Immature natural killer cell (primary cell): ENCODE measurements around the gene TAS2R30. TPM values are rescaled to one million over a fixed set of nuclear protein-coding genes. Genes with fewer than 3 reads are reported as not detected.

ENCODE experiments used
- DNase-seq, 3 donors: peaks; one replicate each; pipeline ENCODE4 v3.0.0; 2022; ENCODE audit warnings: mixed read lengths in 1 of 3
- H3K27ac Mint-ChIP-seq, 6 donors: one replicate each; pipeline ENCODE4 v1.8.0; 2020; ENCODE audit warnings: mixed read lengths in 6 of 6, mild to moderate bottlenecking in 5 of 6, inconsistent platforms in 4 of 6, moderate library complexity in 3 of 6
- H3K27me3 Mint-ChIP-seq, 3 donors: one replicate each; pipeline ENCODE4 v1.8.0; 2020 to 2021; ENCODE audit warnings: low read depth in 3 of 3, mild to moderate bottlenecking in 3 of 3, mixed read lengths in 3 of 3, moderate library complexity in 3 of 3, inconsistent platforms in 1 of 3
- H3K36me3 Mint-ChIP-seq, 3 donors: one replicate each; pipeline ENCODE4 v1.8.0; 2020; ENCODE audit warnings: mixed read lengths in 3 of 3, inconsistent platforms in 2 of 3, mild to moderate bottlenecking in 2 of 3
- H3K4me1 Mint-ChIP-seq, 2 donors: one replicate each; pipeline ENCODE4 v1.8.0; 2020; ENCODE audit warnings: inconsistent platforms in 2 of 2, mild to moderate bottlenecking in 2 of 2, mixed read lengths in 2 of 2, moderate library complexity in 1 of 2
- H3K4me3 Mint-ChIP-seq, 5 donors: one replicate each; pipeline ENCODE4 v1.8.0; 2020; ENCODE audit warnings: mild to moderate bottlenecking in 5 of 5, mixed read lengths in 5 of 5, inconsistent platforms in 3 of 5, moderate library complexity in 3 of 5
- H3K9me3 Mint-ChIP-seq, 6 donors: one replicate each; pipeline ENCODE4 v1.8.0; 2020; ENCODE audit warnings: mild to moderate bottlenecking in 6 of 6, mixed read lengths in 6 of 6, inconsistent platforms in 4 of 6, moderate library complexity in 3 of 6
- polyA plus RNA-seq, 3 donors: library from polyadenylated mRNA; unstranded; fragments of 300-500 nt; fragmentation: Illumina TruSeq; gene quantifications; one replicate each; pipeline ENCODE4 v1.2.3, GENCODE V29; 2021

Gene TAS2R30
- polyA plus RNA-seq, result not detected

DNA sequence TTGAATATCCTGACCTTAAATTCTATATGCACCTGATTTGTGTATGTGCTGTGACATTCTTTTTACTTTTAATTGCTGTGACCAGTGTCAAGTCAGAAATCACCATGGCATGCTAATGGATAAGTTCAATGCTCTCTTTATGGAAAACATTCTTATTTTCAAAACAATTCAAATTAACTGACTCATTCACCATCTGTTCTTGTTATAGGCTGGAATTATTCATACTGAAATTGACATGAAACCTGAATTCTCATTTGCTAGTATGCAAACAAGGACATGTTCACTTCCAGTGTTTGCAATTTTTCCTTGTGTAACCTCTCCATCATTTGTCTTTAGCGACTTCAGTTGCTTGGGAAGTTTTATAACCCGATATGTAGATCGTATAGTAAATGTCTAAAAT lies at the start of gene TAS2R30:
TAS2R30 (minus strand) TSS at position 340 of the 400 bp plus-strand sequence. CDS start 400 bp downstream, outside the sequence.
- Mint-ChIP-seq H3K9me3 (no peaks in the 10 kb centered on the region), H3K4me3 (no peak within 1 kb of the TSS), H3K36me3 (peaks cover 0 to under 1% (median 0%) of the 10 kb centered on the region in 3 donors), H3K4me1 (peaks cover 8 to 74% of the 10 kb centered on the region in 2 donors), H3K27ac (no peak within 1 kb of the TSS), H3K27me3 (no peaks in the 10 kb centered on the region)
- no peak for DNase-seq

DNA sequence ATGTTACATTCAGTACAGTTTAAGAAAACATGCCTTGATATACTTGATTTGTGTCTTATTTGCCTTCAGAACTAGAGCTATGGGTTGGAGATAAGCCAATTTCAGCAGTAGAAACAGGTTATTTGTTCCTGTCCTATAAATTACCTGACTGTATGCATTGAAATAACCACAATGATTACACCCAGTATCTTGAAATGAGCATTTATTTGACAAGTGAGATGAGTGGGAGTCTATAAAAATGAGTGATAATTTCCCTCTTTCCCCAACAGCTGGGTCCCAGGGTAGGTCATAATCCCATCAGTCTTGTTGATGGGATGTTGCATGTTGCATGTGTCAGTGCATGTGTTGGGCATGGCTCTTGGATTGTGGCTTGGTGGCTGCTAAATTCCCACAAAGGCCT lies 48.6 kb upstream of the TAS2R30 start:
- H3K27ac Mint-ChIP-seq, result no peak overlapping the region
- no peaks in the 10 kb centered on the region for H3K4me1 Mint-ChIP-seq
- DNase-seq, result no peak
- no peak overlapping the region for H3K4me3 Mint-ChIP-seq
- H3K9me3 Mint-ChIP-seq, result no peaks in the 10 kb centered on the region
- no peaks in the 10 kb centered on the region for H3K36me3 Mint-ChIP-seq
- peaks cover 0 to 3% (median 2%) of the 10 kb centered on the region in 3 donors for H3K27me3 Mint-ChIP-seq

- peaks cover 0 to 3% (median 2%) of the 10 kb centered on the region in 3 donors for H3K27me3 Mint-ChIP-seq
- H3K4me1 Mint-ChIP-seq, result no peaks in the 10 kb centered on the region
- H3K27ac Mint-ChIP-seq, result no peak overlapping the region
- DNase-seq, result no peak
- no peaks in the 10 kb centered on the region for H3K9me3 Mint-ChIP-seq
- H3K4me3 Mint-ChIP-seq, result no peak overlapping the region
- peaks cover 0 to 3% (median 0%) of the 10 kb centered on the region in 3 donors for H3K36me3 Mint-ChIP-seq
These were observed 48.1 kb upstream of the TAS2R30 start for GRCh38 chr12:11182529-11182928.

- Mint-ChIP-seq H3K9me3 (no peaks in the 10 kb centered on the region), H3K36me3 (peaks cover 4 to 19% (median 4%) of the 10 kb centered on the region in 3 donors), H3K27me3 (peaks cover 0 to 3% (median 0%) of the 10 kb centered on the region in 3 donors), H3K27ac (no peak overlapping the region), H3K4me3 (no peak overlapping the region), H3K4me1 (peaks cover 1 to 22% of the 10 kb centered on the region in 2 donors)
- no peak for DNase-seq
These were observed 43.8 kb upstream of the TAS2R30 start for GRCh38 chr12:11178250-11178649.

DNA sequence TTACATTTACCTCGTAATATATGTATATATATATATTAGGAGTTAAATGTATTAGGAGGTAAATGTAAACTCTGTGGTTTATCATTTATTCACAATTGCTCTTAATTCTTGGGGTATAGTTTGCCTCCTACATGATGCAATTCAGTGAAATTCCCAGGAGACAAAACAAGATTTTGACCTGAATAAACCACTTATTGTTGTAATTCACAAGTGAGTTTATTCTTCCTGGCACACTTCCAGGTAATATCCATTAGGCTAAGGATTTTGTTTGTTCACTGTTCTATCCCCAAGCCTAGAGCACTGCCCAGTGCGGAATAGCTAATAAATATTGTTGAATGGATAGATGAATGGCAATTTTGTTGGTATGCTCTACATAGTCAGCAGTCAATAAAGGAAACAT lies 39.6 kb upstream of the TAS2R30 start:
- H3K27ac Mint-ChIP-seq, result no peak overlapping the region
- H3K9me3 Mint-ChIP-seq, result no peaks in the 10 kb centered on the region
- peaks cover 39 to 63% of the 10 kb centered on the region in 2 donors for H3K4me1 Mint-ChIP-seq
- DNase-seq, result no peak
- H3K4me3 Mint-ChIP-seq, result no peak overlapping the region
- peaks cover 0 to 5% (median 2%) of the 10 kb centered on the region in 3 donors for H3K27me3 Mint-ChIP-seq
- H3K36me3 Mint-ChIP-seq, result peaks cover 4 to 23% (median 13%) of the 10 kb centered on the region in 3 donors

DNA sequence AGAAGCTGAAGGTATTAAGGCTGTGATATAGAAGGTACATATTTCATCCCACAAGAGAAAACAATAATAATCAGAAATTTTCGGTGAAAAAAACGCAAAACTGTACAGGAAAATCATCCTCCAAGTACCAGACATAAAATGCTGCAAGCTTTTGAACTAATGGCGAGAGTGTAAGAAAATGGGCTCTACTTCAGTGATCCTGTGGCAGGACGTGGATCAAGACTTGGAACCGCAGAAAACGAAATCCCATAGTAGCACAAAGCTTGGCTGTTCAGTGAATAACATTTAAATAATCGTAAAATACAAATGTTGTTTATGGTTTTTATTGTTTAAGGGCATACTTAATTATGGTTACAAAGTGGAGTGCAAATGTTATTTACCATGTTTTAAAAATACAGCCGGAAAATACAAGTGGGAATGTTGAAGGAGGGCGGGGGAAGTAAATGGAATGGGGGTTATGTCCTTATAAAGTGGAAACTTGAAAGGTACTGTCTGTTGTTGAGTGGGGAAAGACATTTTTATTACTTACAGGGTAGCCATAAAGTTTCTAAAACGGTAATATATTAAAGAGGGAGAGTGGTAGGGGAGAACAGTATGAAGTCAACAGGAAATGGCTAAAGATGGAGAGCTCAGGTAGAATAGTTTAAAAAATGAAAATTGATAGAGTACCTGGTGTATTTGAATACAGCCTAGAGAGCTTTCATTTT lies 37.7 kb upstream of the TAS2R30 start:
- DNase-seq, result no peak
- Mint-ChIP-seq H3K4me1 (peaks cover 55 to 82% of the 10 kb centered on the region in 2 donors), H3K27me3 (peaks cover 0 to 5% (median 2%) of the 10 kb centered on the region in 3 donors), H3K4me3 (peak overlapping the region; percentile 97 to 100 (median 99)), H3K9me3 (no peaks in the 10 kb centered on the region), H3K27ac (peak overlapping the region; percentile 98 to 100 (median 98)), H3K36me3 (peaks cover 4 to 19% (median 14%) of the 10 kb centered on the region in 3 donors)

GRCh38 chr12:11171145-11171968 lies 36.9 kb upstream of the TAS2R30 start, which contains the start of gene SMIM10L1:
Gene SMIM10L1 (plus strand): TSS chr12:11171194. CDS start chr12:11171357, 163 bp downstream.
- Mint-ChIP-seq H3K27ac (peak within 1 kb of the TSS; percentile 98 to 100 (median 98)), H3K36me3 (peaks cover 4 to 14% (median 13%) of the 10 kb centered on the region in 3 donors), H3K4me1 (peaks cover 57 to 85% of the 10 kb centered on the region in 2 donors), H3K27me3 (peaks cover 0 to 5% (median 2%) of the 10 kb centered on the region in 3 donors), H3K4me3 (peak within 1 kb of the TSS; percentile 97 to 100 (median 99)), H3K9me3 (no peaks in the 10 kb centered on the region)
- DNase-seq, result peak; percentile 82 to 87 (median 87)

DNA sequence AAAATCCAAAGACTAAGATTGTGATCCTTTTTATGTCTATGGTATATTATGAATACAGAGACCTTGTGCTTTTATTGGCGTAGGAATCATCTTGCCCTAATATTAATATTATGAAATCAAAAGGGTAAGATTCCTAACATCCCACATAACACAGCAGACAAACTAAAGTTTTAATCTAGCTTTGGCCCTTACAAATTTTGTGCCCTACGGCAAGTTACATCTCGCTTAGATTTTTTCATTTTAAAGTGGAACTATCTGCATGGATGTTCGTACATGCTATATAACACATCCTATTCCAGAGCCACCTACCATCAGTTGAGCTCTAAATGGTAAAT lies 36.3 kb upstream of the TAS2R30 start:
- no peak for DNase-seq
- Mint-ChIP-seq H3K4me1 (peaks cover 61 to 85% of the 10 kb centered on the region in 2 donors), H3K9me3 (no peaks in the 10 kb centered on the region), H3K4me3 (peak overlapping the region; percentile 90 to 100 (median 97)), H3K27ac (peak overlapping the region; percentile 82 to 98 (median 92)), H3K27me3 (peaks cover 0 to 5% (median 2%) of the 10 kb centered on the region in 3 donors), H3K36me3 (peaks cover 4 to 13% (median 10%) of the 10 kb centered on the region in 3 donors)

DNA sequence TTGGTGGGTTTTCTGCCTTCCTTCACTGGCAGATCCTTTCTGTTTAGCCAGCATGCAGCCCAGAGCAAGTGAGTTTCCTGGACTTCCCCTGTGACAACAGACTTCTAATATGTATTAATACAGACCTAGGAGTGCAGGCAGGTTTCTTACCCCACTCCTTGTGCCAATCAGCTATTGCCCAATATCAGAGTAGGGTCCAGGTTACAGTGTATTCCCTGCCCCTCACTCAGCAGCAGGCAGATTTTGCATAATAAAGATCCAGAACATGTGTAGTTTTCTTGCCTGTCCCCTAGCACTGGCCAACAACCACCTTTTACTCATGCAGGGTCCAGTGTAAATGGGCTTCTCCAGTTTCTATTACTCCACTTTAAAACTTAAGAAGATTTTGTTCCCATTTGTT lies 31.9 kb upstream of the TAS2R30 start:
- H3K36me3 Mint-ChIP-seq, result peaks cover 0 to 14% (median 13%) of the 10 kb centered on the region in 3 donors
- H3K9me3 Mint-ChIP-seq, result no peaks in the 10 kb centered on the region
- peaks cover 60 to 95% of the 10 kb centered on the region in 2 donors for H3K4me1 Mint-ChIP-seq
- no peak overlapping the region for H3K4me3 Mint-ChIP-seq
- H3K27me3 Mint-ChIP-seq, result peaks cover 0 to 3% (median 0%) of the 10 kb centered on the region in 3 donors
- H3K27ac Mint-ChIP-seq, result no peak overlapping the region
- DNase-seq, result no peak

DNA sequence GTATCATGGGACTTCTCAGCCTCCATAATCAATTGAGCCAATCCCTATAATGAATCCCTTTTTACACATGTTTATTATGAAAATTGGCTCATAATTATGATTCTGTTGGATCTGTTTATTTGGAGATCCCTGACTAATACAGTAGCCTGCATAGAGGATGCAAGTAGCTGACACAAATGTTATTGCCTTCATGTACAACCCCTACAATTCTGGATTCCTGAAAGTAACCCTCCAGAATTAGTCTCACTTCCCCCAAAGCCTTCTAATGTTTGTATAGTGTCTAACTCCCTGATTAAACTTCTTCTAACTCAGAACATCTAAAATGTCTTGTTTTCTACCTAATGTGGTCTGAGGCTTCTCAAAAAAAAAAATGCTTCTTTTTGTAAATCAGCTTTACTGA lies 29.9 kb upstream of the TAS2R30 start:
- peaks cover 52 to 90% of the 10 kb centered on the region in 2 donors for H3K4me1 Mint-ChIP-seq
- DNase-seq, result no peak
- H3K4me3 Mint-ChIP-seq, result no peak overlapping the region
- H3K9me3 Mint-ChIP-seq, result no peaks in the 10 kb centered on the region
- peak overlapping the region in 1 of 6 donors; percentile 21 for H3K27ac Mint-ChIP-seq
- peaks cover 0 to 15% (median 11%) of the 10 kb centered on the region in 3 donors for H3K36me3 Mint-ChIP-seq
- no peaks in the 10 kb centered on the region for H3K27me3 Mint-ChIP-seq

- peaks cover 35 to 90% of the 10 kb centered on the region in 2 donors for H3K4me1 Mint-ChIP-seq
- H3K27me3 Mint-ChIP-seq, result no peaks in the 10 kb centered on the region
- H3K27ac Mint-ChIP-seq, result no peak overlapping the region
- no peak for DNase-seq
- no peaks in the 10 kb centered on the region for H3K9me3 Mint-ChIP-seq
- H3K4me3 Mint-ChIP-seq, result no peak overlapping the region
- H3K36me3 Mint-ChIP-seq, result peaks cover 0 to 11% (median 10%) of the 10 kb centered on the region in 3 donors
These were observed 28.1 kb upstream of the TAS2R30 start for GRCh38 chr12:11162502-11162901.

- Mint-ChIP-seq H3K36me3 (peaks cover 7 to 14% (median 8%) of the 10 kb centered on the region in 3 donors), H3K27ac (no peak overlapping the region), H3K4me3 (no peak overlapping the region), H3K27me3 (no peaks in the 10 kb centered on the region), H3K4me1 (peaks cover 36 to 92% of the 10 kb centered on the region in 2 donors), H3K9me3 (peaks cover 0 to 5% (median 0%) of the 10 kb centered on the region in 6 donors)
- DNase-seq, result no peak
These were observed 24.5 kb upstream of the TAS2R30 start for GRCh38 chr12:11158885-11159444.

GRCh38 chr12:11154400-11154925 lies 20.0 kb upstream of the TAS2R30 start:
- peaks cover 7 to 12% (median 11%) of the 10 kb centered on the region in 3 donors for H3K36me3 Mint-ChIP-seq
- peaks cover 32 to 79% of the 10 kb centered on the region in 2 donors for H3K4me1 Mint-ChIP-seq
- H3K27ac Mint-ChIP-seq, result no peak overlapping the region
- no peaks in the 10 kb centered on the region for H3K27me3 Mint-ChIP-seq
- H3K4me3 Mint-ChIP-seq, result no peak overlapping the region
- DNase-seq, result no peak
- peaks cover 0 to 5% (median 0%) of the 10 kb centered on the region in 6 donors for H3K9me3 Mint-ChIP-seq
